T-cell (primary cell): ENCODE measurements around the gene WNT3. TPM values are rescaled to one million over a fixed set of nuclear protein-coding genes. Genes with fewer than 3 reads are reported as not detected.
"Not testable (repeated sequence)": the region's sequence is repeated elsewhere in the genome, so short reads cannot be mapped to it uniquely, and the experiment has no call there.

Experiments
- ATAC-seq, 4 experiments: fragments of 200-7000 bp in 3 of 4; fragments of 150-1000 bp in 1 of 4; cut with Tn5 transposase; replicated peaks in 1 of 4; 1 replicate in 3 of 4; 2 replicates in 1 of 4; pipeline ENCODE4 v1.10.0; 2021; ENCODE audit warnings: moderate library complexity in 3 of 4, mild to moderate bottlenecking in 2 of 4, moderate number of reproducible peaks in 1 of 4
- CTCF ChIA-PET, 2 donors: fragments of 300-600 bp; sonication (Branson Sonifier 250); formaldehyde crosslinking; loops; one replicate each; lab custom pipeline; 2022; ENCODE audit warnings: antibody characterized with exemption in 2 of 2; lab: Charles Lee
- POLR2A ChIA-PET, 2 donors: fragments of 300-600 bp; sonication (Branson Sonifier 250); formaldehyde crosslinking; loops; one replicate each; lab custom pipeline; 2022; ENCODE audit warnings: antibody characterized with exemption in 2 of 2; lab: Charles Lee
- DNase-seq, 35 experiments: peaks; one replicate each; pipeline versions ENCODE4 v3.0.0 to v3.0.0-alpha.2; 2013 to 2023
- H3K27ac ChIP-seq: one replicate; pipeline ENCODE4 v1.5.1; 2013; ENCODE audit warnings: low read length
- H3K27me3 ChIP-seq, 2 experiments: replicated peaks in 1 of 2; 1 replicate in 1 of 2; 2 replicates in 1 of 2; pipeline versions ENCODE4 v1.6.1 to v1.7.0; 2013; ENCODE audit warnings: low read length in 1 of 2, mixed read lengths in 1 of 2; ENCODE audit not compliant: control insufficient read depth in 2 of 2, insufficient read depth in 2 of 2; ENCODE audit errors: extremely low read depth in 1 of 2
- H3K36me3 ChIP-seq, 2 donors: 1 replicate in 1 of 2; 2 replicates in 1 of 2; pipeline versions ENCODE4 v1.6.1 to v1.7.0; 2013; ENCODE audit warnings: low read length in 1 of 2; ENCODE audit not compliant: control insufficient read depth in 2 of 2, insufficient read depth in 1 of 2; ENCODE audit errors: extremely low read depth in 1 of 2
- H3K4me1 ChIP-seq, 2 experiments: 1 replicate in 1 of 2; 2 replicates in 1 of 2; pipeline versions ENCODE4 v1.6.1 to v1.7.0; 2013; ENCODE audit warnings: low read length in 2 of 2, mixed read lengths in 1 of 2; ENCODE audit not compliant: insufficient read depth in 2 of 2, control insufficient read depth in 1 of 2; ENCODE audit errors: extremely low read depth in 1 of 2
- H3K4me3 ChIP-seq, 2 donors: 1 replicate in 1 of 2; 2 replicates in 1 of 2; pipeline versions ENCODE4 v1.5.1 to v1.7.0; 2013; ENCODE audit warnings: mild to moderate bottlenecking in 2 of 2, low read length in 1 of 2, moderate library complexity in 1 of 2; ENCODE audit not compliant: control insufficient read depth in 1 of 2; ENCODE audit errors: extremely low read depth in 1 of 2
- H3K9me3 ChIP-seq: 2 replicates; pipeline ENCODE4 v1.7.0; 2013
- H3K27ac Mint-ChIP-seq, 2 donors: one replicate each; pipeline ENCODE4 v1.8.0; 2020 to 2021; ENCODE audit warnings: mild to moderate bottlenecking in 2 of 2, mixed read lengths in 2 of 2
- H3K27me3 Mint-ChIP-seq, 2 donors: one replicate each; pipeline ENCODE4 v1.8.0; 2021 to 2022; ENCODE audit warnings: mixed read lengths in 2 of 2
- H3K36me3 Mint-ChIP-seq: one replicate; pipeline ENCODE4 v1.8.0; 2021; ENCODE audit warnings: mixed read lengths
- H3K4me1 Mint-ChIP-seq, 3 donors: one replicate each; pipeline ENCODE4 v1.8.0; 2020 to 2022; ENCODE audit warnings: mixed read lengths in 3 of 3, mild to moderate bottlenecking in 1 of 3
- H3K4me3 Mint-ChIP-seq, 3 donors: one replicate each; pipeline ENCODE4 v1.8.0; 2020 to 2022; ENCODE audit warnings: mild to moderate bottlenecking in 3 of 3, mixed read lengths in 3 of 3, moderate library complexity in 3 of 3
- H3K9me3 Mint-ChIP-seq, 3 donors: one replicate each; pipeline ENCODE4 v1.8.0; 2020 to 2022; ENCODE audit warnings: mixed read lengths in 3 of 3
- WGBS: methylation state at CpG from one replicate; pipeline ENCODE4 v1.1.5; 2013; ENCODE audit warnings: missing lambda C conversion rate; ENCODE audit not compliant: insufficient coverage; 5-methylcytosine and 5-hydroxymethylcytosine counted together
- total RNA-seq, 35 experiments: library from RNA in 6 of 35; stranded (reverse) in 6 of 35; fragments of 120-200 nt in 1 of 35; gene quantifications; one replicate each; pipeline versions ENCODE4 v1.2.1 to v1.2.4 and lab custom pipeline; 2013 to 2026

Gene WNT3
- total RNA-seq, 5 donors from 2014 or later (not counting 1 experiment from before 2014, with no cell fraction given), result 0.09 to 0.12 (median 0.10) TPM; not detected in 2

GRCh38 chr17:46840596-46840995, 22.1 kb upstream of the WNT3 start:
- H3K4me1 ChIP-seq, H3K27ac ChIP-seq, H3K36me3 Mint-ChIP-seq, H3K4me3 Mint-ChIP-seq, H3K9me3 ChIP-seq, H3K4me3 ChIP-seq, CTCF ChIA-PET, DNase-seq, H3K36me3 ChIP-seq, ATAC-seq, POLR2A ChIA-PET: not testable (repeated sequence)
- H3K9me3 Mint-ChIP-seq, result peaks cover 9 to 12% (median 12%) of the 10 kb centered on the region in 3 donors
- peak overlapping the region in 1 of 2 donors; percentile 43 for H3K27ac Mint-ChIP-seq
- H3K4me1 Mint-ChIP-seq, result peaks cover 5 to 14% (median 12%) of the 10 kb centered on the region in 3 donors
- peaks cover 0 to 50% of the 10 kb centered on the region in 2 experiments for H3K27me3 ChIP-seq
- peaks cover 24 to 46% of the 10 kb centered on the region in 2 donors for H3K27me3 Mint-ChIP-seq
- WGBS, result 0% methylated on average over 1 of the region's 3 CpGs

GRCh38 chr17:46839211-46839610, 20.7 kb upstream of the WNT3 start:
- DNase-seq (no peak), ATAC-seq (no peak)
- H3K27me3 Mint-ChIP-seq, result peaks cover 24 to 40% of the 10 kb centered on the region in 2 donors
- Histone ChIP-seq H3K36me3 (no peaks in the 10 kb centered on the region), H3K4me1 (peaks cover 0 to 6% of the 10 kb centered on the region in 2 experiments), H3K4me3 (no peak overlapping the region), H3K27me3 (peaks cover 0 to 47% of the 10 kb centered on the region in 2 experiments), H3K9me3 (no peaks in the 10 kb centered on the region), H3K27ac (no peak overlapping the region)
- H3K4me1 Mint-ChIP-seq, result peaks cover 5 to 12% (median 8%) of the 10 kb centered on the region in 3 donors
- peaks cover 9 to 12% (median 12%) of the 10 kb centered on the region in 3 donors for H3K9me3 Mint-ChIP-seq
- CTCF ChIA-PET, result no interaction called here
- no peak overlapping the region for H3K27ac Mint-ChIP-seq
- 76% methylated on average over 2 of the region's 5 CpGs for WGBS
- POLR2A ChIA-PET, result no interaction called here
- H3K36me3 Mint-ChIP-seq, result peaks cover 5% of the 10 kb centered on the region
- H3K4me3 Mint-ChIP-seq, result no peak overlapping the region

- POLR2A ChIA-PET, result no interaction called here
- Histone ChIP-seq H3K27me3 (peaks cover 0 to 45% of the 10 kb centered on the region in 2 experiments), H3K36me3 (no peaks in the 10 kb centered on the region), H3K4me3 (no peak overlapping the region), H3K4me1 (peaks cover 0 to 6% of the 10 kb centered on the region in 2 experiments), H3K9me3 (no peaks in the 10 kb centered on the region), H3K27ac (no peak overlapping the region)
- H3K27me3 Mint-ChIP-seq, result peaks cover 14 to 31% of the 10 kb centered on the region in 2 donors
- H3K36me3 Mint-ChIP-seq, result no peaks in the 10 kb centered on the region
- peaks cover 5 to 12% (median 8%) of the 10 kb centered on the region in 3 donors for H3K4me1 Mint-ChIP-seq
- peaks cover 0 to under 1% (median under 1%) of the 10 kb centered on the region in 3 donors for H3K9me3 Mint-ChIP-seq
- H3K4me3 Mint-ChIP-seq, result no peak overlapping the region
- ATAC-seq (no peak), DNase-seq (no peak)
- H3K27ac Mint-ChIP-seq, result peak overlapping the region in 1 of 2 donors; percentile 11
- CTCF ChIA-PET, result no interaction called here
- 77% methylated on average over 3 of the region's 4 CpGs for WGBS
Observed at GRCh38 chr17:46837521-46837920, 19.0 kb upstream of the WNT3 start.

DNA sequence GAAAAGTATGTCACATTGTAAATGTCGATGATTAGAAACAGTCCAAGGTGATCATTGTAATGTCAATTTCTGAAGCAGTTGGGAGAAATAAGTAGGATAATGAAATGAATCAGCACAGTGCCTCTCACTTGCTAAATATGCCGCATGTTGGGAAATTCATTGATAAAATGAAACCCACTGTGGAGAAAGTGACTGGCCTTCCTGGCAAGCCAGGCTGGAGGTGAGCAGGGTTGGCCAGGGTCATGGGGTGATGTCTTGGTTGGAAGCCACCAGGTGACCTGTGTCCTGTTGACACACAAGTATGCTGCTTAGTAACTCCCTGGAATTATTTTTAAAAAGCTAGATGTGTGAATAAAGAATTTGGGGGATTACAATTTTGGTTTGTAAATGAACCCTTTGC, 18.0 kb upstream of the WNT3 start:
- no peak for DNase-seq
- Histone ChIP-seq H3K9me3 (no peaks in the 10 kb centered on the region), H3K4me1 (peaks cover 0 to under 1% of the 10 kb centered on the region in 2 experiments), H3K36me3 (no peaks in the 10 kb centered on the region), H3K4me3 (no peak overlapping the region), H3K27me3 (peaks cover 0 to 45% of the 10 kb centered on the region in 2 experiments), H3K27ac (no peak overlapping the region)
- Mint-ChIP-seq H3K4me3 (no peak overlapping the region), H3K4me1 (peaks cover 5 to 12% (median 8%) of the 10 kb centered on the region in 3 donors), H3K9me3 (no peaks in the 10 kb centered on the region), H3K36me3 (no peaks in the 10 kb centered on the region), H3K27me3 (peaks cover 9 to 25% of the 10 kb centered on the region in 2 donors), H3K27ac (no peak overlapping the region)
- WGBS, result 58% methylated on average over 2 of the region's 2 CpGs
- no peak for ATAC-seq
- CTCF ChIA-PET, result no interaction called here
- POLR2A ChIA-PET, result no interaction called here

DNA sequence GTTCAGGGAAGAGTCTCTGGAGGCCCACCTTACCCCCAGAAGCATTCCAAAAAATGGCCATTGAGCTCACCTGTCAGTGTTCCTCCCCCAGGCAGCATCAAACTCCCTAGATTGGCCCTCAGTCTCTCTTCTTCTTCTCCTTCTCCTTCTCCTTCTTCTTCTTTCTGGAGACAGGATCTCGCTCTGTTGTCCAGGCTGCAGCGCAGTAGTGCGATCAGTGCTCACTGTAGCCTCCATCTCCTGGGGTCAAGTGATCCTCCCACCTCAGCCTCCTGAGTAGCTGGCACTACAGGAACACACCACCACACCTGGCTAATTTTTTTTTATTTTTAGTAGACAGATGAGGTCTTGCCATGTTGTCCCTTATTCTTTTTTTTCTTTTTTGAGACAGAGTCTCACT, 16.4 kb upstream of the WNT3 start:
- no peak for DNase-seq
- Histone ChIP-seq H3K9me3 (no peaks in the 10 kb centered on the region), H3K27ac (no peak overlapping the region), H3K4me1 (no peaks in the 10 kb centered on the region), H3K36me3 (no peaks in the 10 kb centered on the region), H3K27me3 (peaks cover 0 to 40% of the 10 kb centered on the region in 2 experiments), H3K4me3 (no peak overlapping the region)
- ChIA-PET POLR2A (no interaction called here), CTCF (interaction anchor here (0.7 kb wide), 2 partner anchors 9 to 83 kb away, joined by 3 read pairs; no protein-coding TSS in a partner anchor)
- H3K36me3 Mint-ChIP-seq, result no peaks in the 10 kb centered on the region
- no peaks in the 10 kb centered on the region for H3K9me3 Mint-ChIP-seq
- ATAC-seq, result no peak
- H3K4me3 Mint-ChIP-seq, result no peak overlapping the region
- no CpG with 5 or more reads among the region's 3 CpGs for WGBS
- H3K4me1 Mint-ChIP-seq, result peaks cover 3 to 8% (median 4%) of the 10 kb centered on the region in 3 donors
- H3K27ac Mint-ChIP-seq, result no peak overlapping the region
- peaks cover 4 to 15% of the 10 kb centered on the region in 2 donors for H3K27me3 Mint-ChIP-seq

GRCh38 chr17:46833840-46834208, 15.3 kb upstream of the WNT3 start:
- DNase-seq (no peak), ATAC-seq (no peak)
- H3K27ac ChIP-seq, result no peak overlapping the region
- ChIA-PET POLR2A (no interaction called here), CTCF (interaction anchor here in 1 of 2 donors (0.7 kb wide), 1 partner anchor 101 kb away, joined by 3 read pairs; no protein-coding TSS in a partner anchor)
- H3K9me3 ChIP-seq, result no peaks in the 10 kb centered on the region
- no peak overlapping the region for H3K4me3 ChIP-seq
- H3K4me1 Mint-ChIP-seq, result peaks cover 3 to 8% (median 4%) of the 10 kb centered on the region in 3 donors
- H3K4me1 ChIP-seq, result no peaks in the 10 kb centered on the region
- WGBS, result 80% methylated on average over 2 of the region's 2 CpGs
- H3K27ac Mint-ChIP-seq, result no peak overlapping the region
- no peaks in the 10 kb centered on the region for H3K36me3 ChIP-seq
- H3K4me3 Mint-ChIP-seq, result no peak overlapping the region
- H3K27me3 Mint-ChIP-seq, result peaks cover 10 to 11% of the 10 kb centered on the region in 2 donors
- H3K36me3 Mint-ChIP-seq, result no peaks in the 10 kb centered on the region
- no peaks in the 10 kb centered on the region for H3K9me3 Mint-ChIP-seq
- H3K27me3 ChIP-seq, result peaks cover 0 to 40% of the 10 kb centered on the region in 2 experiments
